Measurements from ENCODE around the gene CYP17A1. TPM values are rescaled to one million over a fixed set of nuclear protein-coding genes. Genes with fewer than 3 reads are reported as not detected.

The CYP17A1 gene
- total and polyA plus RNA-seq, 2 experiments from 2014 or later, result not detected

DNA sequence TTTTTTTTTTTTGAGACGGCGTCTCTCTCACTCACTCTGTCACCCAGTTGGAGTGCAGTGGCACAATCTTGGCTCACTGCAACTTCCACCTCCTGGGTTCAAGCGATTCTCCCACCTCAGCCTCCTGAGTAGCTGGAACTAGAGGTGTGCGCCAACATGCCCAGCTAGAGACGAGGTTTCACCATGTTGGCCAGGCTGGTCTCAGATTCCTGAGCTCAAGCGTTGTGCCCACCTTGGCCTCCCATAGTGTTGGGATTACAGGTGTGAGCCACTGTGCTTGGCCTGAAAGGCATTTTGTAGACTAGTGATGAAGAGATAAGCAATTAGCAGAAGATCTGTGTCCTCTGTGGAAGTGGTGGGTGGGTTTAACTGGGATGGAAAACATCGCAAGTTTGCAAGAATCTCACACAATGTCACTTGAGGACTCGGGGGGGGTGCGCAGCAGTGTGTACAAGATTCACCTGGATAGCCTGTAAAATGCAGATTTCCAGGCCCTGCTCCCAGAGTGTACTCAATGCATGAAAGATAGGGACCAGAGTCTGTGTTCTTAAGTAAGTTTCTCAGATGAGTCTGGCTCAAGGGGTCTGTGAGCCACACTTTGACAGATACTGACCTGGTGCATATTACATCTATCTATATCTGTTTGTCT lies 10.9 kb downstream of the CYP17A1 start:
- Histone ChIP-seq H3K36me3 (ENCODE audit: insufficient read depth) (peaks cover 5% of the 10 kb centered on the region; the same call in 1 of the 2 replicates), H3K79me2 (replicated peaks; ENCODE audit: insufficient read depth) (no peaks in the 10 kb centered on the region), H3K27me3 (ENCODE audit: insufficient read depth) (no peaks in the 10 kb centered on the region), H3K27ac (ENCODE audit: low read depth) (no peak overlapping the region), H3K9me2 (ENCODE audit: insufficient read depth) (no peaks in the 10 kb centered on the region), H3F3A (replicated peaks; ENCODE audit: low read depth) (no peaks in the 10 kb centered on the region), H2AFZ (no peak overlapping the region), H4K20me1 (replicated peaks; ENCODE audit: insufficient read depth) (no peaks in the 10 kb centered on the region), H3K4me2 (no peak overlapping the region), H3K4me3 (no peak overlapping the region), H3K4me1 (ENCODE audit: insufficient read depth) (no peaks in the 10 kb centered on the region)
- H3K27me3 Mint-ChIP-seq (ENCODE audit: insufficient read depth, low read depth, poor library complexity), result peaks cover 14% of the 10 kb centered on the region
- ATAC-seq (no peak), DNase-seq (ENCODE audit: low spot score) (no peak)
- H3K4me3 Mint-ChIP-seq, result no peak overlapping the region
- H3K4me1 Mint-ChIP-seq, result no peaks in the 10 kb centered on the region
- H3K36me3 Mint-ChIP-seq (ENCODE audit: low read depth), result no peaks in the 10 kb centered on the region; the same call in 2 of the 3 replicates
- H3K9me3 Mint-ChIP-seq, result peaks cover 16% of the 10 kb centered on the region; the same call in 2 of the 3 replicates
- H3K27ac Mint-ChIP-seq, result no peak overlapping the region
- TF ChIP-seq, protein P1, sequence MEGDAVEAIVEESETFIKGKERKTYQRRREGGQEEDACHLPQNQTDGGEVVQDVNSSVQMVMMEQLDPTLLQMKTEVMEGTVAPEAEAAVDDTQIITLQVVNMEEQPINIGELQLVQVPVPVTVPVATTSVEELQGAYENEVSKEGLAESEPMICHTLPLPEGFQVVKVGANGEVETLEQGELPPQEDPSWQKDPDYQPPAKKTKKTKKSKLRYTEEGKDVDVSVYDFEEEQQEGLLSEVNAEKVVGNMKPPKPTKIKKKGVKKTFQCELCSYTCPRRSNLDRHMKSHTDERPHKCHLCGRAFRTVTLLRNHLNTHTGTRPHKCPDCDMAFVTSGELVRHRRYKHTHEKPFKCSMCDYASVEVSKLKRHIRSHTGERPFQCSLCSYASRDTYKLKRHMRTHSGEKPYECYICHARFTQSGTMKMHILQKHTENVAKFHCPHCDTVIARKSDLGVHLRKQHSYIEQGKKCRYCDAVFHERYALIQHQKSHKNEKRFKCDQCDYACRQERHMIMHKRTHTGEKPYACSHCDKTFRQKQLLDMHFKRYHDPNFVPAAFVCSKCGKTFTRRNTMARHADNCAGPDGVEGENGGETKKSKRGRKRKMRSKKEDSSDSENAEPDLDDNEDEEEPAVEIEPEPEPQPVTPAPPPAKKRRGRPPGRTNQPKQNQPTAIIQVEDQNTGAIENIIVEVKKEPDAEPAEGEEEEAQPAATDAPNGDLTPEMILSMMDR (conservative IDR thresholded peaks at IDR 0.05; ENCODE audit: low read depth in 2 of 2), result no peak
- TF ChIP-seq, protein P2, sequence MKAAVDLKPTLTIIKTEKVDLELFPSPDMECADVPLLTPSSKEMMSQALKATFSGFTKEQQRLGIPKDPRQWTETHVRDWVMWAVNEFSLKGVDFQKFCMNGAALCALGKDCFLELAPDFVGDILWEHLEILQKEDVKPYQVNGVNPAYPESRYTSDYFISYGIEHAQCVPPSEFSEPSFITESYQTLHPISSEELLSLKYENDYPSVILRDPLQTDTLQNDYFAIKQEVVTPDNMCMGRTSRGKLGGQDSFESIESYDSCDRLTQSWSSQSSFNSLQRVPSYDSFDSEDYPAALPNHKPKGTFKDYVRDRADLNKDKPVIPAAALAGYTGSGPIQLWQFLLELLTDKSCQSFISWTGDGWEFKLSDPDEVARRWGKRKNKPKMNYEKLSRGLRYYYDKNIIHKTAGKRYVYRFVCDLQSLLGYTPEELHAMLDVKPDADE (IDR thresholded peaks at IDR 0.05), result no peak
- no peak for TF ChIP-seq CREB1 (CRISPR knock-in tag; IDR thresholded peaks at IDR 0.05; ENCODE audit: low read depth)
- TF ChIP-seq EZH2phosphoT487 (IDR thresholded peaks at IDR 0.05; ENCODE audit: unreplicated experiment), result no peak
- no peak for TF ChIP-seq ZNF462 (CRISPR knock-in tag; IDR thresholded peaks at IDR 0.05)
